ENCODE data around the gene GPC3. TPM values are rescaled to one million over a fixed set of nuclear protein-coding genes. Genes with fewer than 3 reads are reported as not detected.

GPC3 gene
- total RNA-seq, 4 donors from 2014 or later = 4.9 to 10.9 (median 9.2) TPM

DNA sequence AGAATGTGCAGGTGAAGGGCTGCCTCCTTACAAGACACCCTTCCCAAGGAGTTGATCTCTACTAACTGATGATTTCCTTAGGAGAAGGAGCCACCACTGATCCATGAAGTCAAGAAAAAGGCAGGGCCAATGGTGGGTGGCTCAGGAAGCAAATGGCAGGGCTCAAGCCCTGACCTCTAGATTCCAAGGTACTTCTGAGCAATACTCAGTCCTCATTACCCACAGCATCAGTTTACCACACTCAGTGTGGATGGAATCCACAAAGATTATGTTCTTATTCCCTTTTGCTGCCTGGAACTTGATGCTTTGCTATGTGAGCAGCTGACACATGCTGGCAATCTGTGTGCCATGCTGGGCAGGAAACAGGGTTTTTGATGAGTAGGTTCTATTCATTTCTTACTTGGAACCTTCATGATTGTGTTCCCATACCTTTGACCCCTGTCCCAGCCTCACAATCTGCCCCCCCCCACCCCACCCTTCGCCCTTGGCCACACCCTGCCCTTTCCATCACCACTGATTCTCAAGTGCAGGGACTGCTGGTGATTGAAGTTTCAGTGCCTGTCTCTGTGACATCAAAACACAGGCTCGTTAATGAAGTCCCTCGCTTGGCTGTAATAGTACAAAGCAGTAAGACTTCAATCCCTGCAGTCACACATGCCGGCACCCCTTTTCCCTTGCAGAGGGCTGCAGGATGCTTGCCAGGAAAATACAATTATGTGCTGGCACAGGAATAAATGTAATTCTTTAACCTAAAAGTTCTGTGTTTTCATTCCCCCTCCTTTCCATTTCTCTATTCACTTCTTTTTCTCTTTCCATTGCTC lies 434.5 kb downstream of the GPC3 start:
- DNase-seq (ENCODE audit: low spot score in 2 of 2) = no peak

DNA sequence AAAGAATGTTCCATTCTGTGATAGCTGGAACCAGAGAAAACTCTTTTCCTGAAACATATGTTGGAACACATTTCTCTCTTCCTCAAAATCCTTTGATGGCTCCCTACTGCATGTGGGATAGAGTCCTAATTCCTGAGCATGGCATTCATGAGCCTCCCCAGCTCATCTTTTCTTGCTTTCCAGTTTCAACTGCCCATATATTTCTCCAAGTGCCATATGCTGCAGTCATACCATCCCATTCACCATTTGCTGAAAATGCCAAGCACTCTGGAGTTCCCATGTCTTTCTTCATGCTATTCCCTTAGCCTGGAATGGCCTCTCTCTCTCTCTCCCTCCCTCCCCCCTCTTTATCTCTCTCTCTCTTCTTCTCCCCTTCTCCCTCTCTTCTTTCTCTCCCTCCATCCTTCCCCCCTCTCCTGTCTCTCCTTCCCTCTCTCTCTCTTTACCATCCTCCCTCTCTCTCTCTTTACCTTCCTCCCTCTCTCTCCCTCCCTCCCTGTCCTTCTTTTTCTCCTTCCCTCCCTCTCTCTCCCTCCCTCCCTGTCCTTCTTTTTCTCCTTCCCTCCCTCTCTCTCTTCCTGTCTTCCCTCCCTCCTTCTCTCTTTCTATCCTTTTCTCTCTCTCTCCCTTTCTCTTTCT lies 436.0 kb downstream of the GPC3 start:
- Histone ChIP-seq H3K4me1 (no peaks in the 10 kb centered on the region), H3K9me3 (no peaks in the 10 kb centered on the region), H3K4me3 (no peak overlapping the region), H3K27ac (no peak overlapping the region), H3K27me3 (no peaks in the 10 kb centered on the region), H3K36me3 (no peaks in the 10 kb centered on the region)
- DNase-seq (ENCODE audit: low spot score in 2 of 2) = no peak
- TF ChIP-seq EP300 (IDR thresholded peaks at IDR 0.05) (no peak), POLR2A (IDR thresholded peaks at IDR 0.05) (no peak), POLR2AphosphoS5 (IDR thresholded peaks at IDR 0.05) (no peak)
- TF ChIP-seq, protein P1, sequence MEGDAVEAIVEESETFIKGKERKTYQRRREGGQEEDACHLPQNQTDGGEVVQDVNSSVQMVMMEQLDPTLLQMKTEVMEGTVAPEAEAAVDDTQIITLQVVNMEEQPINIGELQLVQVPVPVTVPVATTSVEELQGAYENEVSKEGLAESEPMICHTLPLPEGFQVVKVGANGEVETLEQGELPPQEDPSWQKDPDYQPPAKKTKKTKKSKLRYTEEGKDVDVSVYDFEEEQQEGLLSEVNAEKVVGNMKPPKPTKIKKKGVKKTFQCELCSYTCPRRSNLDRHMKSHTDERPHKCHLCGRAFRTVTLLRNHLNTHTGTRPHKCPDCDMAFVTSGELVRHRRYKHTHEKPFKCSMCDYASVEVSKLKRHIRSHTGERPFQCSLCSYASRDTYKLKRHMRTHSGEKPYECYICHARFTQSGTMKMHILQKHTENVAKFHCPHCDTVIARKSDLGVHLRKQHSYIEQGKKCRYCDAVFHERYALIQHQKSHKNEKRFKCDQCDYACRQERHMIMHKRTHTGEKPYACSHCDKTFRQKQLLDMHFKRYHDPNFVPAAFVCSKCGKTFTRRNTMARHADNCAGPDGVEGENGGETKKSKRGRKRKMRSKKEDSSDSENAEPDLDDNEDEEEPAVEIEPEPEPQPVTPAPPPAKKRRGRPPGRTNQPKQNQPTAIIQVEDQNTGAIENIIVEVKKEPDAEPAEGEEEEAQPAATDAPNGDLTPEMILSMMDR (IDR thresholded peaks at IDR 0.05) = no peak

More for the DNA sequence above, 434.5 kb downstream of the GPC3 start:
- Histone ChIP-seq H3K4me1 (no peaks in the 10 kb centered on the region), H3K27me3 (no peaks in the 10 kb centered on the region), H3K36me3 (no peaks in the 10 kb centered on the region), H3K9me3 (no peaks in the 10 kb centered on the region), H3K4me3 (no peak overlapping the region), H3K27ac (no peak overlapping the region)
- no peak for TF ChIP-seq POLR2AphosphoS5 (IDR thresholded peaks at IDR 0.05)
- TF ChIP-seq EP300 (IDR thresholded peaks at IDR 0.05) = no peak
- no peak for TF ChIP-seq POLR2A (IDR thresholded peaks at IDR 0.05)
- TF ChIP-seq, protein P1 (IDR thresholded peaks at IDR 0.05) = no peak
- WGBS = 55% methylated on average over 4 of the region's 4 CpGs

DNA sequence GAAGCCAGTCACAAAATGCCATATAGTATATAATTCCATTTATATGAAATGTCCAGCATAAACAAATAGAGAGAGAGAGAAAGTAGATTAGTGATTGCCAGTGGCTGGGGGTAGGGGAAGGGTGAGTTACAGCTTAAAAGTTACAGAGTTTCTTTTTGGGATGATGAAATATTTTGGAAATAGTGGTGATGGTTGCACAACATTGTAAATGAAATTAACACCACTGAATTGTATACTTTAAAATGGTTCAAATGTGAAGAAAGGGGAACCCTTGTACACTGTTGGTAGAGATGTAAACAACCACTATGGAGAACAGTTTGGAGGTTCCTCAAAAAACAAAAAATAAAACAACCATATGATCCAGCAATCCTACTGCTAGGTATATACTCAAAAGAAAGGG lies 439.0 kb downstream of the GPC3 start:
- Histone ChIP-seq H3K27me3 (no peaks in the 10 kb centered on the region), H3K27ac (no peak overlapping the region), H3K9me3 (no peaks in the 10 kb centered on the region), H3K4me1 (no peaks in the 10 kb centered on the region), H3K36me3 (no peaks in the 10 kb centered on the region), H3K4me3 (no peak overlapping the region)
- DNase-seq (ENCODE audit: low spot score in 2 of 2) = no peak
- TF ChIP-seq, protein P1 (IDR thresholded peaks at IDR 0.05) = no peak
- TF ChIP-seq POLR2A (IDR thresholded peaks at IDR 0.05) (no peak), EP300 (IDR thresholded peaks at IDR 0.05) (no peak), POLR2AphosphoS5 (IDR thresholded peaks at IDR 0.05) (no peak)

DNA sequence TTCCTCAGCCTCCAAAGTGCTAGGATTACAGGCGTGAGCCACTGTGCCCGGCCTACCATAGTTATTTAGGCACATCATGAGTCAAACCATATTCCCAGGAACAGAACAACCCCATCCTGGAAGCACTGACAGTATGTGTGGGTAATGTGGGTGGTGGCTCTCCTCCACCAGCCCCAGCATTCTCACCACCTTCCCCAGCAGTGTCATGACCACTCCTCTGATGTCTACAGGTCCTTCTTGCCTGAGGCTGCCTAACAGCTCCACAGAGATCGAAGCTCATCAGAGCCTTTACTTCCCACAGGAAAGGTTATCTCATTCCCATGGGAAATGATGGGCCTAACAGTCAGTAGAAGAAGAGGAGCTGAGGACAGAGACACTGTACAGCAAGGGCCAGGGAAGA lies 440.6 kb downstream of the GPC3 start:
- TF ChIP-seq POLR2A (IDR thresholded peaks at IDR 0.05) (no peak), POLR2AphosphoS5 (IDR thresholded peaks at IDR 0.05) (no peak), EP300 (IDR thresholded peaks at IDR 0.05) (no peak)
- TF ChIP-seq, protein P1 (IDR thresholded peaks at IDR 0.05) = no peak
- DNase-seq (ENCODE audit: low spot score in 2 of 2) = no peak
- no peak overlapping the region for H3K4me3 ChIP-seq
- no peaks in the 10 kb centered on the region for H3K4me1 ChIP-seq
- H3K27ac ChIP-seq = no peak overlapping the region
- H3K9me3 ChIP-seq = no peaks in the 10 kb centered on the region
- H3K27me3 ChIP-seq = no peaks in the 10 kb centered on the region
- no peaks in the 10 kb centered on the region for H3K36me3 ChIP-seq
- 92% methylated on average over 3 of the region's 3 CpGs for WGBS

DNA sequence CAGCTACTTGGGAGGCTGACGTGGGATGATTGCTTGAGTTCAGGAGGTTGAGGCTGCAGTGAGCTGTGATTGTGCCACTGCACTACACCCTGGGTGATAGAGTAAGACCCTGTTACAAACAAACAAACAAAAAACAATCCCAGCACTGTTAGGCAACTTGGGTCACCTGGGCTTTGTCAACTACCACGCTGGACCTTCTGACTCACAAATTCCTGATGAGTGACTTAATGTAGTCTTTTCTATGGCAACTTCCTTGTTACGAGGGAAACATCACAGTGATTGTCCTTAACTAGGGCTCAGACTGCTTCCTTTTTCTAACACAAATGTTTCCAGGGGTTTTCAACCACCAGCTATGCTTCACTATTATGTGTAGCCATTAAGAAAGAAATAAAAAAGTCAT lies 441.3 kb downstream of the GPC3 start:
- H3K9me3 ChIP-seq = no peaks in the 10 kb centered on the region
- WGBS = 78% methylated on average over 3 of the region's 3 CpGs
- H3K4me3 ChIP-seq = no peak overlapping the region
- no peaks in the 10 kb centered on the region for H3K4me1 ChIP-seq
- H3K27ac ChIP-seq = no peak overlapping the region
- no peaks in the 10 kb centered on the region for H3K27me3 ChIP-seq
- TF ChIP-seq, protein P1 (IDR thresholded peaks at IDR 0.05) = no peak
- TF ChIP-seq POLR2AphosphoS5 (IDR thresholded peaks at IDR 0.05) (no peak), EP300 (IDR thresholded peaks at IDR 0.05) (no peak), POLR2A (IDR thresholded peaks at IDR 0.05) (no peak)
- peak in 1 of 2 donors; percentile 57 for DNase-seq (ENCODE audit: low spot score in 2 of 2)
- H3K36me3 ChIP-seq = no peaks in the 10 kb centered on the region

Data from suprapubic skin (tissue), 4 donors.